ENCODE data around the gene LIMS2. TPM values are rescaled to one million over a fixed set of nuclear protein-coding genes. Genes with fewer than 3 reads are reported as not detected.

The LIMS2 gene
- total RNA-seq, 6 experiments from 2014 or later, result 6.6 to 37.7 (median 19.5) TPM

- Histone ChIP-seq H3K4me3 (no peak overlapping the region), H3K9me3 (no peaks in the 10 kb centered on the region), H3K27me3 (no peaks in the 10 kb centered on the region), H3K36me3 (no peaks in the 10 kb centered on the region), H3K4me1 (no peaks in the 10 kb centered on the region), H3K27ac (no peak overlapping the region)
- 59% methylated on average over 3 of the region's 25 CpGs for WGBS (ENCODE audit: insufficient coverage, low coverage, low lambda C conversion rate, missing lambda C conversion rate)
- TF ChIP-seq CTCF (IDR thresholded peaks at IDR 0.05), result no peak
- TF ChIP-seq POLR2A (IDR thresholded peaks at IDR 0.05), result no peak
- ATAC-seq (no peak), DNase-seq (peak in 2 of 3 donors; percentile 10 to 44)
- intact Hi-C loops (cut with DNase I), result no loop called here
Observed at GRCh38 chr2:127608061-127609030, 67.0 kb downstream of the LIMS2 start.

- H3K9me3 ChIP-seq, result no peaks in the 10 kb centered on the region
- WGBS (ENCODE audit: insufficient coverage, low coverage, low lambda C conversion rate, missing lambda C conversion rate), result 89% methylated on average over 4 of the region's 9 CpGs
- no peaks in the 10 kb centered on the region for H3K36me3 ChIP-seq
- no peaks in the 10 kb centered on the region for H3K4me1 ChIP-seq
- DNase-seq (no peak), ATAC-seq (no peak)
- intact Hi-C loops (cut with DNase I), result no loop called here
- no peak overlapping the region for H3K4me3 ChIP-seq
- H3K27ac ChIP-seq, result no peak overlapping the region
- H3K27me3 ChIP-seq, result no peaks in the 10 kb centered on the region
- TF ChIP-seq CTCF (IDR thresholded peaks at IDR 0.05), result no peak
- TF ChIP-seq POLR2A (IDR thresholded peaks at IDR 0.05), result no peak
Observed at GRCh38 chr2:127607399-127607908, 67.9 kb downstream of the LIMS2 start.

GRCh38 chr2:127606625-127607398, 68.5 kb downstream of the LIMS2 start:
- H3K9me3 ChIP-seq, result no peaks in the 10 kb centered on the region

More at GRCh38 chr2:127606625-127607398, 68.5 kb downstream of the LIMS2 start:
- DNase-seq (peak in 1 of 3 donors; percentile 7), ATAC-seq (no peak)
- TF ChIP-seq CTCF (IDR thresholded peaks at IDR 0.05), result no peak
- TF ChIP-seq POLR2A (IDR thresholded peaks at IDR 0.05), result no peak
- Histone ChIP-seq H3K36me3 (no peaks in the 10 kb centered on the region), H3K27ac (no peak overlapping the region), H3K27me3 (no peaks in the 10 kb centered on the region), H3K4me3 (no peak overlapping the region), H3K4me1 (no peaks in the 10 kb centered on the region)
- WGBS (ENCODE audit: insufficient coverage, low coverage, low lambda C conversion rate, missing lambda C conversion rate), result 88% methylated on average over 6 of the region's 17 CpGs
- intact Hi-C loops (cut with DNase I), result no loop called here

Measured in right lobe of liver (tissue), 6 donors.